HG02623 (cell line): Measurements from ENCODE around the gene CPXM1.

Experiments used
- ATAC-seq: cut with Tn5 transposase; IDR thresholded peaks from one replicate; pipeline ENCODE4 v1.9.1; 2021; ENCODE audit warnings: moderate library complexity; ENCODE audit not compliant: unreplicated experiment

The CPXM1 gene

DNA sequence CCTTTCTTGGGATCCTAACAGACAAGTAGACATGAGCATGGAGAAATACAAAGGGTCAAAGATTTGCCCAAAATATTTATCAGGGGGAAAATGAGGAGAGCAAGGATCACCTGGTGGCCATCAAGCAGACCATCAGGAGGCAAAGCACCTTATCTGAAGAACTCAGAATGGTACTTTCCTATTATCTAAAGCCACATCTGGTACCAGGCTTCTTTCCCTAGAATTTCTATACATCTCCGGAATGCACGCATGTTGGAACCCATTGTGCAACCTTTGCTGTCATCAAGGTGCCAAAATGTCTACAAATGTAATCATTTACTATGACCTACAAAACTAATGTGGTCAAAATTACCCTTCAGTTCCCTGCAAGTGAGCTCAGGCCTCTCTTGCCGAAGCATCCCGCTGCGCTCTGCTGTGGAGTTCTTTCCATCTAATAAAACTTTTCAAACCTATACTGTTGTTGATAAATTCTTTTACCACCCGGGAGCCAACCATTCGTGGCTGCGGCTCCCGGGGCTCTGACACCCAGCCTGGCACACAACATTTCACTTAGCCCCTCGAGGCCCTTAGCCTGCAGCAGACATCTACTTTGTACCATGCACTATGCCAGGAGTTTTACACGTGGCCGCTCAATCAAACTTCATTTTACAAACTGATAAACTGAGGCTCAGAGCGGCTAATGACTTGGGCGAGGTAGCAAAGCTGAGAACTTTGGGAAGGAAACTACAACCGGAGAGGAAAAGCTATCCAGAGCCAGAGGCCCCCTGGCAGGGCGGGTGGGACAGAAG is 3.8 kb upstream of the CPXM1 start:
- ATAC-seq = no peak

DNA sequence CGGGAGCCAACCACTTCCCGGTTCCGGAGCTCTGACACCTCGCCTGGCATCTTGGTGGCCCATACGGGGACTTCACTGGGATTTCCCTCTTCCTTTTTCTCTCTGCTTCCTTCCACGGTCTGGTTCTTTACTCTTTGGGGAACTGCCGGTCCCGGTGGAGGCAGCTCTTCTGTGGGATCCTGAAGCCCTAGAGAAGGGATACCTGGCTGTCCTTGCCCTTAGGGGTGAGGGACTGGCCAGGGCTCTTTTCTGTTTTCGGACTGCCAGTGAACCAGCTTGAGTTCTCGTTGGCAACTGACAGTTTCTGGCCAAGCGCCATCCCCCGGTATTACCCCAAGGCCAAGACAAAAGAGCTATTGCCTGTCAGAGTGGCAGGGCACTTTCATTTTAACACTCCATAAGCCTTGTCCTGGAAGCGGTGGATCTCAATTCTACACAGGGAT is 880 bp upstream of the CPXM1 start:
- no peak for ATAC-seq

- no peak for ATAC-seq
Observed at GRCh38 chr20:2799688-2800520, 523 bp downstream of the CPXM1 start.

GRCh38 chr20:2799271-2799670 is 1.2 kb downstream of the CPXM1 start:
- ATAC-seq = no peak

DNA sequence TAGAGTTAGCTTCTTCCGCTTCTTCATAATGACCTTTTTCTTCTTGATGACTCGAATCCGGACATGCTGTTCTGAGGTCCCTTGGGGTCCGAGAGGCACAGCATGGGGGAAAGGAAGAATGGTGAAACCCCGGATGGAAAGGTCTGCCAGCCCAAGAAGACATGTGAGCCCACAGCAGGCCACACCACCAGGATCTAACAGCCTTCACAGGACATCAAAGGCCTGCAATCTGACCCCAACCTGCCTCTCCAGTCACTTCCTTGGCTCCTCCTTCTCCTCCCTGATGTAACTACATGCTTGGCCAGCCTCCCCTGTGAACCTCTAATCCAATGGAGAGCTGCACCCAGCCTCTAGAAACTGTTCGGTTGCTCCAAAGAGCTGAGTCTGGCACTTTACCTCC is 1.6 kb downstream of the CPXM1 start:
- ATAC-seq = no peak

DNA sequence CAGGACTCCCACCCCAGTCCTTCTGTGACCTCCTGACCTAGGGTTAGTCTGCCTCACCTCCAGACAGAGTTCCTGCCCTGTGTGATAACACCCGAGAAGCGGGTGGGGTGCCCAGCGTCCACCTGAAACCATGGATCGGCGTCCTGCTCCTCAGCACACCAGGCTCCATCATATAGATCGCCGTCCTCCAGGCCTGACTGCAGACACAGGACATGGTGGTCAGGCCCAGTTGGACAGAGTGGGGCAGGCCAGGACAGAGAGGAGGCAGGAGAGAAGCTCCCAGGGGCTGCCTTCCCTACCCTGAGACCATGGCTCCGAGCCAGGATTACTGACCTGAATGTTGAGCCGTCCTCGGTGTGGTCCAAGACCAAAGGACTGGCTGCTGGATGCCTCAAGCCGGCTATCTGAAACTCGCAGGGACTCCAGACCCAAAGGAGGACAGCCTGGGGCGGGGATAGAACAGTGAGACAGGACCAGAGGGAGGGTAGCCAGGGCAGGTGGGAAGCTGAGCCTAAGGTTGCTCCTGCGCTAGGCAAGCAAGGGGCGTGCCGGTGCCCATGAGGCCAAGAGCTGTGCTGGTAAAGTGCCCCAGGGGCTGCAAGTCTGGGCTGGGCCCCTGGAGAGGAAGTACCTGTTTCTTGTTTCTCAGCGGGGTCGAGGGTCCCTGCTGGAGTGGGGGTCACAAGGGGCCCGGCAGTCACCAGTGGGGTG is 2.2 kb downstream of the CPXM1 start:
- no peak for ATAC-seq

DNA sequence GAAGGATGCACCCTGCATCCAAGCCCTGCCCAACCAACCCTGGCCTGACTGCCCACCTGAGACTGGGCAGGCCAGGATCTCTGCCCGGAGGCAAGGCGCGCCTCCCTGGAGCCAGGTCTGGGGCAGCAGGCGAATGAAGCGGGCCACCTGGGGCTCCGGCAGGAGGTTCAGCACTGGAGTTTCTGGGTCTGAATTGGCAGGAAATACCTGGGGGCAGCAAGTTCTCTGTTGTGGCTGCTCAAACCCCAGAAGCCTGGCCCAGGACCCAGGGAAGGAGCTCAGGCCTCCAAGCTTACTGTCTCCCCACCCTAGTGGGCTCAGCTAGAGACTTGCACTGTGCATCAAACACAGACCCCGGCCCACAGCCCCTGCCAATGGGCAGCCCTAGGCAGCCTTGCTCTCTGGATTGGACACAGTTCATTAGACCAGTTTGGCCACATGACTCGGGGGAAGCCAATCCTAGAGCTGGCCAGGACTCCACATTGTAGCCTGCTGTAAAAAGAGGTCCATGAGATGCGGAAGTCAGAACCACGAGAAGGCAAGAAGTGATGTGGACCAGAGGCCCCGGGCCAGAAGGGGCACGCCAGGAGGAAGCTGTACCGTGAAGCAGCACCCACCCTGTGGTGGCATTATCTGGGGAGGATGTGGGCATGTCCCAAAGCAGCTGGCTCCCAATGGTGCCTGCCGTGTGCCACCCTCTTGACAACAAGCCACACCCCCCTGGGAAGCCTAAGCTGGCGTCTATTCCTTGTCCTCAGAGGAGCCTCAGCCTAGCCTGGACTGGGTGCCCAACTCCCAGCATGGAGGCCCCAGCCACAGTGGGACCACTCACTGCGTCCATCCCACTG is 3.1 kb downstream of the CPXM1 start:
- ATAC-seq = no peak

DNA sequence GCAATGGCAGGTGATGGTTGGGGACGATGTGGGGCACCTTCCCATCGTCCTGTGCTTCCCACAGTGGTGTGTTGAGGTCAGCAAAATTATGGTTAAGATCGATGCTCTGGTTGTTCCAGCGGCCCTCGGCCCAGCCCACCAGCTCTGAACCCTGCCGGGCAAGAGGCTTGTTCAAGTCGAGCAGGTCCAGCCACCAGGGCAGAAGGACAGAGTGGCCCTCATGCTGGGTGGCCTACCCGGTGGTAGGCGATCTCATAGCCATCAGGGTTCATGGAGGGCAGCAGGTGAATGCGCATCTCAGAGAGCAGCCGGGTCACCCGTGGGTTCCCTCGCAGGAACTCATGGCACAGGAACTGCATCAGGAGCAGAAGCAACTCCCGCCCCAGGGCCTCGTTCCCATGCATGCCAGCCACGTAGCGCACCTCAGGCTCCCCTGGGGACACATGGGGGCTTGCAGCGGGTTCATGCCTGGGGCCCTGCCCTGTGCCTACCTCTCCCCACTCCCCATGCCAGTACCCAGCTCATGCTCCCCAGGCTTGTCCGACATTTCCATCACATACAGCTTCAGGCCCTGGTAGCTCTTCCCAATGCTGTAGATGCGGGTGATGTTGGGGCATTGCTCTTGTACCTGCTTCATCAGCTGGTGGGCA is 4.3 kb downstream of the CPXM1 start:
- no peak for ATAC-seq

GRCh38 chr20:2795451-2795850 is 5.0 kb downstream of the CPXM1 start:
- no peak for ATAC-seq

DNA sequence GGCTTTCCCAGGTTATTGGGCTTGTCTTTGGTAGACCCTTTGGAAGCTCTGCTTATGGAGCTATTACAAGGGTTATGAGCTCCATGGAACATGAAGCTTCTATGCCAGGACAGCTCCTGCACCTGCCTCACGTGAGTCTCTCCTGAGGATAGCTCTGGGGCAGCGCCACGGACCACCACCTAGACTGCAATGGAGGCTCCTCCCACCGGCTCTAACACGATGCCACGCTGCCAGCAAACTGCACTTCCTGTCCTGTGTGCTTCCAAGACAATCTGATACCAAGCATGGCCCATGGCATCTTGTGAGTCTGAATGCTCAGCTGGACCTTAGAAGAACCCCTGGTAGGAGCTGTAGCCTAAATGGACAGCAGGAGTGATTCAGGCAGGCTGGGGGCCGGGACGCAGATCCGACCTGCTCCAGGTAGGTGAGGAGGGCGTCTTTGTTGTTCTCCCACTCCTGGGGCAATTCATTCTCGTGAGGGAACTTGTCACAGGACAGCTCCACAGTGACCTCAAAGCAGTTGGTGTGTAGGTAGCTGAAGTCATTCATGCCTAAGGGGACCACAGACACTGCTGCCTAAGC is 5.5 kb downstream of the CPXM1 start:
- ATAC-seq = no peak

DNA sequence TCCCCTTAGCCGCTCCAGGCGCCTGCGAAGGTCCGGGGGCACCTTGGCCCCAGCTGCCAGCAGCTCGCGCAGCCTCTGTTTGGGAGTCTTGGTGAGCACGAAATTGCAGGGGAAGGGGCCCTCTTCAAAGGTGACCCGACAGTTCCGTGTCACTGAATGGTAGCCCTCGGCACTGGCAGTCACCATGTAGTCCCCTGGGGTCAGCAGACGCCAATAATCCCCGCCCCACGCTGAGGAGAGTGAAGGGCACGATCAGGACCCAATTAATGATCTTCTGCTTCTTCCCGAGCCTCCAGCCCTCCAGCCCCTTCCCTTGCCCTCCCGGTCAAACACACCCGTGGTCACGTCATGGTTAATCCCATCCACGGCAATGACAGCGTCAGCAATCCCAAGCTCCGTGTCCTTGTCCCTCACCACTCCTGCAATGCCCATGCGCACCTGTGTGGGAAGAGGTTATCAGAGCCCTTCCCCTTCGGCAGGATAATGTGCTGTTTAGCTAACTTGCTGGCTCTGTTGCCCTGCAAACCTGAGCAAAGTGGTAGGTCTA is 6.2 kb downstream of the CPXM1 start:
- ATAC-seq = no peak

GRCh38 chr20:2793471-2793870 is 7.0 kb downstream of the CPXM1 start:
- ATAC-seq = no peak

GRCh38 chr20:2783908-2784566 is 16.4 kb downstream of the CPXM1 start:
- ATAC-seq = no peak

- ATAC-seq = no peak
Observed at GRCh38 chr20:2780948-2781347, 19.5 kb downstream of the CPXM1 start.

DNA sequence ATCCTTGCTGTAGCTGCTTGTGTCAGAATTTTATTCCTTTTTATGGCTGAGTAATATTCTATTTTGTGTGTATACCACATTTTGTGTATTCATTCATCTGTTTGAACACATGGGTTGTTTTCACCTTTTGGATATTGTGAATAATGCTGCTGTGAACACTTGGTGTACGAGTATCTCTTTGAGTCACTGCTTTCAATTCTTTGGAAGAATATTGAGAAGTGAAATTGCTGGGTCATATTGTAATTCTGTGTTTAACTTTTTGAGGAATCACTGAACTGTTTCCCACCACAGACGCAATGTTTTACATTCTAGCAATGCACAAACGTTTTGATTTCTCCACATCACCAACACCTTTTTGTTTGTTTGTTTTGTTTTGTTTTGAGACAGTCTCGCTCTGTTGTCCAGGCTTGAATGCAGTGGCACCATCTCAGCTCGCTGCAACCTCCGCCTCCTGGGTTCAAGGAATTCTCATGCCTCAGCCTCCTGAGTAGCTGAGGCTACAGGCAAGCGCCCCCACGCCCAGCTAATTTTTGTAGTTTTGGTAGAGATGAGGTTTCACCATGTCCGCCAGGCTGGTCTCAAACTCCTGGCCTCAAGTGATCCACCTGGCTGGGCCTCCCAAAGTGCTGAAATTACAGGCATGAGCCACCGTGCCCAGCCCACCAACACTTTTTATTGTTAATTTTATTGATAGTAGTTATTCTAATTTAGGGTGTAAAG is 21.7 kb downstream of the CPXM1 start:
- ATAC-seq = no peak

DNA sequence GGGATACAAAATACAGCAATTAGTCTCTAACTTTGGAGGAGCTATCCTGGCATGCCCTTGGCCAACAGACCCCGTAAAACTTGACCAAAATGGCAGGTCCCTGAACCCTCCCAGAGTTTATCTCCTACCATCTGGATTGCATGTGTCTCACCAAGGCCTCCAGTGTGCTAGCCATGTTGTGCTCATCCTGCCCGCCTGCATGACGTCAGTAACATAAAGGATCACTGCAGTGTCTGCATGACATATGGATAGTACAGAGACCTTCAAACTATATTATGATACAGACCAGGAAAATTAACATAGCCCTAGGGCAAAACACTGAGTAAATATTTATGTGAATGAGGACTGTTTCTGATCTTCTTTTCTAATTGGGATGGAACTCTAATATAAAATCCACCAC is 25.3 kb downstream of the CPXM1 start:
- ATAC-seq = no peak

DNA sequence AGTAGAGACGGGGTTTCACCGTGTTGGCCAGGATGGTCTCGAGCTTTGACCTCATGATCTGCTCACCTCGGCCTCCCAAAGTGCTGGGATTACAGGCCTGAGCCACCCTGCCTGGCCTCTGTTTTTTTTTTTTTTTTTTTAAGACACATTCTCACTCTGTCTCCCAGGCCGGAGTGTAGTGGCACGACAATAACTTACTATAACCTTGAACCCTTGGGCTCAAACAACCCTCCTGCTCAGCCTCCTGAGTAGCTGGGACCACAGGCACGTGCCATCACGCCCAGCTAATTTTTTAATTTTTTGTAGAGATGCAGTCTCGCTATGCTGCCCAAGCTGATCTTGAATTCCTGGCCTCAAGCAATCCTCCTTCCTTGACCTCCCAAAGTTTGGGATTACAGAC is 26.6 kb downstream of the CPXM1 start:
- ATAC-seq = no peak

- ATAC-seq = no peak
Observed at GRCh38 chr20:2771631-2772080, 28.8 kb downstream of the CPXM1 start.
